SK-N-MC (cell line): ENCODE measurements around the gene LRP8.

ENCODE experiments used
- EZH2 ChIP-seq: fragments of 200-600 bp; sonication (generic); IDR thresholded peaks from one replicate; pipeline ENCODE4 v1.6.1; 2017; ENCODE audit warnings: antibody characterized with exemption
- FOXP2 ChIP-seq: optimal IDR thresholded peaks from 2 replicates; pipeline ENCODE3; 2011; ENCODE audit warnings: mild to moderate bottlenecking, moderate library complexity; ENCODE audit not compliant: insufficient read depth; ENCODE audit errors: extremely low read length, control extremely low read depth
- POLR2AphosphoS5 ChIP-seq: IDR thresholded peaks from 2 replicates; pipeline ENCODE4 v1.6.1; 2012; ENCODE audit warnings: mild to moderate bottlenecking, low read depth, low read length, borderline replicate concordance

- TF ChIP-seq POLR2AphosphoS5: no peak
- TF ChIP-seq EZH2: no peak
- TF ChIP-seq FOXP2: no peak
Measured at GRCh38 chr1:53369034-53369750, 41.3 kb upstream of the LRP8 start.
